Measurements from ENCODE around the gene TAF1C.

- TF ChIP-seq GABPA (IDR thresholded peaks at IDR 0.05; ENCODE audit: low read depth): no peak
- no peak for TF ChIP-seq EP300 (IDR thresholded peaks at IDR 0.05; ENCODE audit: borderline replicate concordance in 1 of 2, low read depth in 1 of 2, low read length in 1 of 2)
- TF ChIP-seq REST (IDR thresholded peaks at IDR 0.05; ENCODE audit: low read depth, low read length): no peak
- TF ChIP-seq CTCF (IDR thresholded peaks at IDR 0.05): no peak
- no peak for TF ChIP-seq ELF1 (IDR thresholded peaks at IDR 0.05)
- no peak for TF ChIP-seq USF2 (IDR thresholded peaks at IDR 0.05; ENCODE audit: borderline replicate concordance, low read depth, low read length)
These were observed 3.9 kb downstream of the TAF1C start for GRCh38 chr16:84182680-84183571.
